Natural killer cell (primary cell): Measurements from ENCODE around the gene RGPD8. TPM values are rescaled to one million over a fixed set of nuclear protein-coding genes. Genes with fewer than 3 reads are reported as not detected.

Source experiments
- ATAC-seq, 3 donors: fragments of 150-1000 bp in 2 of 3; fragments of 200-7000 bp in 1 of 3; cut with Tn5 transposase; 1 replicate in 1 of 3; 2 replicates in 2 of 3; pipeline ENCODE4 v1.10.0; 2021; ENCODE audit warnings: mild to moderate bottlenecking in 2 of 3, moderate library complexity in 2 of 3
- DNase-seq, 2 donors: peaks; one replicate each; pipeline versions ENCODE4 v3.0.0 to v3.0.0-alpha.2; 2013 to 2021; ENCODE audit warnings: mixed read lengths in 1 of 2
- H3K27ac ChIP-seq: one replicate; pipeline ENCODE4 v1.5.1; 2013; ENCODE audit warnings: mild to moderate bottlenecking, low read length
- H3K27me3 ChIP-seq: one replicate; pipeline ENCODE4 v1.6.1; 2013; ENCODE audit warnings: low read length; ENCODE audit not compliant: control insufficient read depth, insufficient read depth
- H3K36me3 ChIP-seq: one replicate; pipeline ENCODE4 v1.6.1; 2013; ENCODE audit warnings: low read length; ENCODE audit not compliant: control insufficient read depth, insufficient read depth
- H3K4me1 ChIP-seq: one replicate; pipeline ENCODE4 v1.6.1; 2013; ENCODE audit warnings: low read length; ENCODE audit not compliant: control insufficient read depth, insufficient read depth
- H3K4me3 ChIP-seq: one replicate; pipeline ENCODE4 v1.5.1; 2013; ENCODE audit warnings: low read length
- H3K9me3 ChIP-seq: one replicate; pipeline ENCODE4 v1.6.1; 2013; ENCODE audit warnings: low read length; ENCODE audit not compliant: control insufficient read depth, insufficient read depth
- H3K27ac Mint-ChIP-seq, 2 donors: one replicate each; pipeline ENCODE4 v1.8.0; 2022; ENCODE audit warnings: mild to moderate bottlenecking in 2 of 2, mixed read lengths in 2 of 2, moderate library complexity in 1 of 2
- H3K27me3 Mint-ChIP-seq, 2 donors: one replicate each; pipeline ENCODE4 v1.8.0; 2022; ENCODE audit warnings: low read depth in 2 of 2, mixed read lengths in 2 of 2
- H3K36me3 Mint-ChIP-seq: one replicate; pipeline ENCODE4 v1.8.0; 2022; ENCODE audit warnings: mixed read lengths
- H3K4me1 Mint-ChIP-seq, 2 donors: one replicate each; pipeline ENCODE4 v1.8.0; 2022; ENCODE audit warnings: mixed read lengths in 2 of 2
- H3K4me3 Mint-ChIP-seq: one replicate; pipeline ENCODE4 v1.8.0; 2022; ENCODE audit warnings: mild to moderate bottlenecking, moderate library complexity, mixed read lengths
- H3K9me3 Mint-ChIP-seq, 2 donors: one replicate each; pipeline ENCODE4 v1.8.0; 2022; ENCODE audit warnings: mixed read lengths in 2 of 2
- WGBS: methylation state at CpG from one replicate; pipeline ENCODE4 v1.1.7; 2013; ENCODE audit warnings: missing lambda C conversion rate; ENCODE audit not compliant: insufficient coverage; 5-methylcytosine and 5-hydroxymethylcytosine counted together
- intact Hi-C: fragments of 100-400 bp; cut with micrococcal nuclease; formaldehyde crosslinking; loops from one replicate; pipeline ENCODE4 v1.14.2; 2022
- total RNA-seq, 4 donors: library from RNA; stranded (reverse); fragments of 120-200 nt in 1 of 4; gene quantifications; one replicate each; pipeline versions ENCODE4 v1.2.3 to v1.2.4, GENCODE V29; 2013 to 2022
- TF ChIP-seq, protein P1 (sequence below): fragments of 200-600 bp; IDR thresholded peaks from one replicate; pipeline ENCODE4 v1.8.0; 2022; ENCODE audit warnings: antibody characterized with exemption

Gene RGPD8
- total RNA-seq, 3 donors from 2014 or later (not counting 1 experiment from before 2014, with no cell fraction given) = 30.7 to 38.5 (median 34.1) TPM

DNA sequence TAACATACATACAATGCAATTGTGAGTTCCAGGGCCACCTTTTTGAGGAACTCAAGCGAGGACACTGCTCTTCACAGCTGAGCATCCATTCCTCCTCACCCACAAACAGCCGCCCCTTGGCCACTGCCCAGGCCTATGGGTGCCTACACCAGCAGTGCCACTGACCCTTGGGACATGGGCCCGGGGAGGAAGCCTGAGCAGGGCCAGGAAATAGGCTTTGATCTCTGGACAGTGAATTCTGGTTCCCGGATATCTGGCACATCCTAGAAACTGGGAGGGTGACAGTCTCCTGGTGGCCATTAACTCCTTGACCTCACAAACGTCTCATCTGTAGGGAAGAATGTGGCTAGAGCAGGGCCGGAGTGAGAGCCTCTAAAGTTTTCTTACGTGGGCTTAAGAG lies 43.0 kb upstream of the RGPD8 start:
- Histone ChIP-seq H3K9me3 (no peaks in the 10 kb centered on the region), H3K4me3 (no peak overlapping the region), H3K36me3 (no peaks in the 10 kb centered on the region), H3K27ac (no peak overlapping the region), H3K4me1 (peaks cover 10% of the 10 kb centered on the region), H3K27me3 (no peaks in the 10 kb centered on the region)
- no peak for DNase-seq
- no peak overlapping the region for H3K27ac Mint-ChIP-seq
- WGBS = 92% methylated on average over 7 of the region's 7 CpGs
- no peak overlapping the region for H3K4me3 Mint-ChIP-seq
- no peaks in the 10 kb centered on the region for H3K36me3 Mint-ChIP-seq
- TF ChIP-seq, protein P1, sequence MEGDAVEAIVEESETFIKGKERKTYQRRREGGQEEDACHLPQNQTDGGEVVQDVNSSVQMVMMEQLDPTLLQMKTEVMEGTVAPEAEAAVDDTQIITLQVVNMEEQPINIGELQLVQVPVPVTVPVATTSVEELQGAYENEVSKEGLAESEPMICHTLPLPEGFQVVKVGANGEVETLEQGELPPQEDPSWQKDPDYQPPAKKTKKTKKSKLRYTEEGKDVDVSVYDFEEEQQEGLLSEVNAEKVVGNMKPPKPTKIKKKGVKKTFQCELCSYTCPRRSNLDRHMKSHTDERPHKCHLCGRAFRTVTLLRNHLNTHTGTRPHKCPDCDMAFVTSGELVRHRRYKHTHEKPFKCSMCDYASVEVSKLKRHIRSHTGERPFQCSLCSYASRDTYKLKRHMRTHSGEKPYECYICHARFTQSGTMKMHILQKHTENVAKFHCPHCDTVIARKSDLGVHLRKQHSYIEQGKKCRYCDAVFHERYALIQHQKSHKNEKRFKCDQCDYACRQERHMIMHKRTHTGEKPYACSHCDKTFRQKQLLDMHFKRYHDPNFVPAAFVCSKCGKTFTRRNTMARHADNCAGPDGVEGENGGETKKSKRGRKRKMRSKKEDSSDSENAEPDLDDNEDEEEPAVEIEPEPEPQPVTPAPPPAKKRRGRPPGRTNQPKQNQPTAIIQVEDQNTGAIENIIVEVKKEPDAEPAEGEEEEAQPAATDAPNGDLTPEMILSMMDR = no peak
- intact Hi-C loops = no loop called here
- no peak for ATAC-seq
- no peaks in the 10 kb centered on the region for H3K9me3 Mint-ChIP-seq
- H3K4me1 Mint-ChIP-seq = peaks cover 12% of the 10 kb centered on the region in 2 donors
- H3K27me3 Mint-ChIP-seq = no peaks in the 10 kb centered on the region

DNA sequence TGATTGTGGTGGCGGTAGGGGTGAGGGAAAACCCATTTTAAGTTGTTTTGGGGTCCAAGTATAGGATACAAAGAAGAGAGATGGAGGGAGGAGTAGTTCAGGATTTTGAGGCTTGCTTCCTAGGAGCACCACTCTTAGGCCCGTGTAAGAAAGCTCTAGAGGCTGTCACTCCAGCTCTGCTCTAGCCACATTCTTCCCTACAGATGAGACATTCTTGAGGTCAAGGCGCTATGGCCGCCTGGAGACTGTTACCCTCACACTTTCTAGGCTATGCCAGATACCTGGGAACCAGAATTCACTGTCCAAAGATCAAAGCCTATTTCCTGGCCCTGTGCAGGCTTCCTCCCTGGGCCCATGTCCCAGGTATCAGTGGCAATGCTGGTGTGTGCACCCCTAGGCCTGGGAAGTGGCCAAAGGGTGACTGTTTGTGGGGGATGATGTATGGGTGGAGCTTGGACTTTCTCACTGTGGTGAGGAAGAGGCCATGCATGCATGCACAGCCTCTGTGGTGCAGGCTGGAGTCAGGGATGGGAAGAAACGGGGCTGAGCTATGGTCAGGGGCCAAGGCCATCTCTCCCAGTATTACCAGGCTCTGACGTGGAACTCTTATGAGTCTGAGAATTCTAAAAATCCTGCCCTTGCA lies 41.5 kb upstream of the RGPD8 start:
- no peak for DNase-seq
- no peak overlapping the region for H3K27ac ChIP-seq
- Mint-ChIP-seq H3K4me1 (no peaks in the 10 kb centered on the region), H3K9me3 (no peaks in the 10 kb centered on the region), H3K27me3 (no peaks in the 10 kb centered on the region), H3K4me3 (no peak overlapping the region), H3K36me3 (no peaks in the 10 kb centered on the region), H3K27ac (no peak overlapping the region)
- intact Hi-C loops = no loop called here
- H3K27me3 ChIP-seq = no peaks in the 10 kb centered on the region
- 87% methylated on average over 6 of the region's 6 CpGs for WGBS
- ATAC-seq = peak in 1 of 3 donors; percentile 3
- no peak overlapping the region for H3K4me3 ChIP-seq
- H3K9me3 ChIP-seq = no peaks in the 10 kb centered on the region
- TF ChIP-seq, protein P1 = no peak
- no peaks in the 10 kb centered on the region for H3K4me1 ChIP-seq
- no peaks in the 10 kb centered on the region for H3K36me3 ChIP-seq

DNA sequence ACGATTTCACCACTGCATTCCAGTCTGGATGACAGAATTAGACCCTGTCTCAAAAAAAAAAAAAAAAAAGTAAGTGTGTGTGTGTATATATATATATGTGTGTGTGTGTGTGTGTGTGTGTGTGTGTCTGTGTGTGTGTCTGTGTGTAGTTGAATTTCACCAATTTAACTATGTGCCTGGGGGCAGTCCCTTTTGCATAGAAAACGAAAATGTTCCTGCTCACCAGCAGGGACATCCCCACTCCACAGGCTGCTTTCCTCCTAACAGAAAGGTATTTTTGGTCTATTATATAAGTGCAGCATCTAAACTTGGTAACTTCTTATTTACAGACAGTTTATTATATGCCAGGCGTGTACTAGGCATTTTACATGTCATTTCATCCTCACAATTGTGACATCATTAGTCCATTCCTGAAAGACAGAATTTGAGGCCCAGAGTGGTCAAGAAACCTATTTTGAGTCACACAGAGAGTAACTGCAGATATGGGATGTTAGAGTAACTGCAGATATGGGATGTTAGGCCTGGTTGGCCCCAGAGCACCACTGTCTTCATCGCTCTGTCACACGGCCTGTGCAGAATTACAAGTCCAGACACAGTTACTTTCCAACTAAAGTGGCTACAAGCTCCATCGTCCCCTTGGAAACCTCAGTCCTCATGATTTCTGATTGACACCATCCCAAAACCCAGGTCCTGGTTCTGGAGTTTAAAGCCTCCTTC lies 39.3 kb upstream of the RGPD8 start:
- Mint-ChIP-seq H3K27ac (no peak overlapping the region), H3K4me3 (no peak overlapping the region), H3K27me3 (peaks cover 2 to 17% of the 10 kb centered on the region in 2 donors), H3K4me1 (no peaks in the 10 kb centered on the region), H3K9me3 (no peaks in the 10 kb centered on the region), H3K36me3 (no peaks in the 10 kb centered on the region)
- ATAC-seq = no peak
- WGBS = 90% methylated on average over 5 of the region's 6 CpGs
- intact Hi-C loops = no loop called here
- H3K4me1 ChIP-seq = no peaks in the 10 kb centered on the region
- no peaks in the 10 kb centered on the region for H3K36me3 ChIP-seq
- H3K27me3 ChIP-seq = no peaks in the 10 kb centered on the region
- no peak overlapping the region for H3K27ac ChIP-seq
- H3K9me3 ChIP-seq = no peaks in the 10 kb centered on the region
- H3K4me3 ChIP-seq = no peak overlapping the region
- DNase-seq = no peak
- TF ChIP-seq, protein P1 = no peak
